ENCODE results near the gene RHOC.
"Not testable (repeated sequence)": the region's sequence is repeated elsewhere in the genome, so short reads cannot be mapped to it uniquely, and the experiment has no call there.

RHOC gene

DNA sequence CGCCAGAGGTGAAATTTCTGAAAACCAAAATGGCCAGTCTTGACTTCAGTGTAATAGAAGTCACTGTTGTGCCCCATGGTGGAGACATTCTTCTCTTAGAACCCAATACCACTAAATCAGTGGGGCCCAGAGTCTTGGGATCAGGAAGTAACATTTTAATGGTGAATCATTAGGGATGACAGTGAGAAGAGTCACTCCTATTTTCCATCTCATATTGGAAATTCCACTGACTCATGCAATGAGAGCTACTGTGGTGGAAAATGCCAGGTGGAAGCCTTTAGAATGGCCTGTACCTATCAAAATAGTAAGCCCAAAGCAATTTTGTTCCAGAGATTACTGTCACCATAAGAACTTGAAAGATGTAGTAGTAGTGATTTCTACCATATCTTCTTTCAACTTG, 28.8 kb upstream of the RHOC start:
- no peak for TF ChIP-seq CTCF (IDR thresholded peaks at IDR 0.05; ENCODE audit: control insufficient read depth, extremely low read depth, insufficient read depth)
- DNase-seq (ENCODE audit: low read depth), result no peak
- H3K4me3 ChIP-seq (ENCODE audit: low read depth, low read length), result no peak overlapping the region

DNA sequence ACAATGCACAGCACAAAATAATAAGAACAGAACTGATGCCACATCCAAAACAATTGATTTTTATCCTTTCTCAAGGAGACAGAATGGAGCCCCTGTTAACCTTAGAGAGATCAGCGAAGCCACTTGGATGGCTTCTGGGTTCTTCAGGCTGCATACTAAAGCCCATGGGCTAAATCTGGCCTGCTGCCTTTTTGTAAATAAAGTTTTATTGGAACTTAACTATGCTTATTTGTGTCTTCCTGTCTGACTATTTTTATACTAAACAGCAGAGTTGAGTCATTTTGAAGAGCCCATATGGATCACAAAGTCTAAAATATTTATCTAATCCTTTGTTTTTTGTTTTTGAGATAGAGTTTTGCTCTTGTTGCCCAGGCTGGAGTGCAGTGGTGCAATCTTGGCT, 24.5 kb upstream of the RHOC start:
- H3K4me3 ChIP-seq (ENCODE audit: low read depth, low read length), result no peak overlapping the region
- no peak for DNase-seq (ENCODE audit: low read depth)
- TF ChIP-seq CTCF (IDR thresholded peaks at IDR 0.05; ENCODE audit: control insufficient read depth, extremely low read depth, insufficient read depth), result no peak

DNA sequence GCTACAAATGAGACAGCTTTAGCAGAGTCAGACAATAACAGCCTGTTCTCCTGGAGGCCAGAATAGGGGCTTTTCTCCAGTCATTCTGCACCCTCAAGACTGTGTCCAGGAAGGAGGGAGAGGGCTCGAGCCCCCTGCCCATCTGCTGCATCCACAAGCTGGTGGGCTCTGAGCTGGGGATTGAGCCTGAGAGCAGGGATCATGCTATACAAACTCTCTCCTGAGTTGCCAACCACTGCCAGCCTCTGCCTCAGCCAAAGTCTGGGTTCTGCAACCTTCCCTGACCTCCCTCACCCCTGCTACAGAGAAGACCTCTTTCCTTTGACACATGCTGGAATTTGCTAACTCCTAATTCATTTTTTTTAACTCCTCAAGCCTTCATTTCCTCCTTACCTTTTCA, 23.0 kb upstream of the RHOC start:
- DNase-seq (ENCODE audit: low read depth), result no peak
- no peak for TF ChIP-seq CTCF (IDR thresholded peaks at IDR 0.05; ENCODE audit: control insufficient read depth, extremely low read depth, insufficient read depth)
- H3K4me3 ChIP-seq (ENCODE audit: low read depth, low read length), result no peak overlapping the region

DNA sequence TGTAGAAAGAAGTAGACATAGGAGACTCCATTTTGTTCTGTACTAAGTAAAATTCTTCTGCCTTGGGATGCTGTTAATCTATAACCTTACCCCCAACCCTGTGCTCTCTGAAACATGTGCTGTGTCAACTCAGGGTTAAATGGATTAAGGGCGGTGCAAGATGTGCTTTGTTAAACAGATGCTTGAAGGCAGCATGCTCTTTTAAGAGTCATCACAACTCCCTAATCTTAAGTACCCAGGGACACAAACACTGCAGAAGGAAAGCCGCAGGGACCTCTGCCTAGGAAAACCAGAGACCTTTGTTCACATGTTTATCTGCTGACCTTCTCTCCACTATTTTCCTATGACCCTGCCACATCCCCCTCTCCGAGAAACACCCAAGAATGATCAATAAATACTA, 22.1 kb upstream of the RHOC start:
- DNase-seq (ENCODE audit: low read depth); H3K4me3 ChIP-seq (ENCODE audit: low read depth, low read length): not testable (repeated sequence)

DNA sequence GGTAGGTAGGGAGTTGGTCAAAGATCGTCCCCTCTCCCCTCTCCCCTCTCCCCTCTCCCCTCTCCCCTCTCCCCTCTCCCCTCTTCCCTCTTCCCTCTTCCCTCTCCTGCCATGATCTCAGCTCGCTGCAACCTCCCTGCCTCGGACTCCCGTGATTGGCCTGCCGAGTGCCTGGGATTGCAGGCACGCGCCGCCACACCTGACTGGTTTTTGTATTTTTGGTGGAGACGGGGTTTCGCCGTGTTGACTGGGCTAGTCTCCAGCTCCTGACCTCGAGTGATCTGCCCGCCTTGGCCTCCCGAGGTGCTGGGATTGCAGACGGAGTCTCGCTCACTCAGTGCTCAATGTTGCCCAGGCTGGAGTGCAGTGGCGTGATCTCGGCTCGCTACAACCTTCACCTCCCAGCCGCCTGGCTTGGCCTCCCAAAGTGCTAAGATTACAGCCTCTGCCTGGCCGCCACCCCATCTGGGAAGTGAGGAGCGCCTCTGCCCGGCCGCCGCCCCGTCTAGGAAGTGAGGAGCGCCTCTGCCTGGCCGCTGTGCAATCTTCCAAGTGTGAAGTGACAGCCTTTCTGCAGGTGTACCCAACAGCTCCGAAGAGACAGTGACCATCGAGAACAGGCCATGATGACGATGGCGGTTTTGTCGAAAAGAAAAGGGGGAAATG, 21.5 kb upstream of the RHOC start:
- DNase-seq (ENCODE audit: low read depth); H3K4me3 ChIP-seq (ENCODE audit: low read depth, low read length): not testable (repeated sequence)

DNA sequence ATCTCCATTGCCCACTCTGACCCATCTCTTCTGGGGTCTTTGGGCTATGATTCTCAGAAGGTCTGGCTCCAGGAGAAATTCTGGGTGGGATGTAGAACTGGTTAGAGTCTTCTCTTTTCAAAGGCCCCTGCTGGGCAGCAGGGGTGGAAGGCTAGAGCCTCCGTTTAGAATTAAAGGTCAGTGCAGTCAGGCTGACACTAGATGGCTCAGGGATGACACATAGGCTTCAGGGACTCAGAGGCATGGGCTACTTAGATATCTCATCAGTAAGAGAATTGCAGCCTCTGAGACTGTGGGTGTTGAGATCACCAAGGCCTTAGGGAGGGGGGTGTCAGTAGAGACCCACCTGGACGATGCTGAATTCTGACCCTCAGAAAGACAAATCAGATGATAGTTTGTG, 20.8 kb upstream of the RHOC start:
- TF ChIP-seq CTCF (IDR thresholded peaks at IDR 0.05; ENCODE audit: control insufficient read depth, extremely low read depth, insufficient read depth), result peak; percentile 12; the same call in 1 of the 2 replicates
- DNase-seq (ENCODE audit: low read depth), result no peak
- no peak overlapping the region for H3K4me3 ChIP-seq (ENCODE audit: low read depth, low read length)

- H3K4me3 ChIP-seq (ENCODE audit: low read depth, low read length); DNase-seq (ENCODE audit: low read depth): not testable (repeated sequence)
Observed at GRCh38 chr1:112724240-112724639, 17.3 kb upstream of the RHOC start.

- no peak for TF ChIP-seq CTCF (IDR thresholded peaks at IDR 0.05; ENCODE audit: control insufficient read depth, extremely low read depth, insufficient read depth)
- H3K4me3 ChIP-seq (ENCODE audit: low read depth, low read length), result no peak overlapping the region
- no peak for DNase-seq (ENCODE audit: low read depth)
Observed at GRCh38 chr1:112723511-112723839, 16.5 kb upstream of the RHOC start.
